HepG2 (cell line): Measurements from ENCODE around the gene BEX5. TPM values are rescaled to one million over a fixed set of nuclear protein-coding genes. Genes with fewer than 3 reads are reported as not detected.

ENCODE experiments used
- ATAC-seq: fragments of 200-7000 bp; cut with Tn5 transposase; 3 replicates; pipeline ENCODE4 v1.9.1; 2020; ENCODE audit warnings: mild to moderate bottlenecking, moderate library complexity
- BruUV-seq: library from RNA; stranded (reverse); fragments of 400-500 nt; replicated peaks from 2 replicates; lab custom pipeline; 2021; lab: Mats Ljungman, UMichigan
- CTCF ChIA-PET: fragments of 300-600 bp; formaldehyde crosslinking; extraction: SDS; loops from one replicate; lab custom pipeline; 2021; ENCODE audit warnings: low total read pairs, inconsistent platforms, low intra/inter-chr PET ratio; lab: Yijun Ruan, JAX
- POLR2A ChIA-PET: fragments of 350-600 bp; sonication (Branson Sonifier 250); formaldehyde crosslinking; loops from one replicate; lab custom pipeline; 2020; ENCODE audit warnings: antibody characterized with exemption, inconsistent platforms; lab: Yijun Ruan, JAX
- DNase-seq: peaks from one replicate; pipeline ENCODE4 v3.0.0-alpha.2; 2015; ENCODE audit warnings: low spot score
- FAIRE-seq: peaks from 3 replicates; lab custom pipeline; 2011; peaks lifted over from hg19 to GRCh38; lab: Jason Lieb, UNC
- H2AFZ ChIP-seq: one replicate; pipeline ENCODE4 v1.6.1; 2011; ENCODE audit warnings: low read length, inconsistent platforms
- H3K27ac ChIP-seq: fragments of 300-600 bp; 3 replicates; pipeline ENCODE4 v1.8.0; 2011; ENCODE audit warnings: mixed run types, mild to moderate bottlenecking, mixed read lengths, low read length, inconsistent platforms; ENCODE audit not compliant: insufficient read depth; ENCODE audit errors: extremely low read length
- H3K27me3 ChIP-seq, 2 experiments: fragments of 200-600 bp in 1 of 2; 2 replicates in 1 of 2; 3 replicates in 1 of 2; pipeline versions ENCODE4 v1.6.0 to v1.8.0; 2011; ENCODE audit warnings: low read length in 2 of 2, mild to moderate bottlenecking in 2 of 2, moderate library complexity in 2 of 2, inconsistent platforms in 1 of 2; ENCODE audit not compliant: insufficient read depth in 2 of 2, control insufficient read depth in 1 of 2
- H3K36me3 ChIP-seq, 2 experiments: fragments of 200-600 bp in 1 of 2; replicated peaks in 1 of 2; 2 replicates in 1 of 2; 3 replicates in 1 of 2; pipeline versions ENCODE4 v1.5.1 to v1.8.0; 2011; ENCODE audit warnings: low read length in 2 of 2, inconsistent platforms in 1 of 2; ENCODE audit not compliant: insufficient read depth in 2 of 2, control insufficient read depth in 1 of 2
- H3K4me1 ChIP-seq: 2 replicates; pipeline ENCODE4 v1.5.1; 2012; ENCODE audit warnings: low read length, inconsistent platforms; ENCODE audit not compliant: insufficient read depth
- H3K4me2 ChIP-seq: 2 replicates; pipeline ENCODE4 v1.6.0; 2011; ENCODE audit warnings: low read depth, low read length, inconsistent platforms
- H3K4me3 ChIP-seq, 3 experiments: fragments of 200-600 bp in 1 of 3; sonication (generic), shearing (Covaris generic) in 1 of 3; replicated peaks in 1 of 3; 2 replicates each; pipeline ENCODE4 v1.5.1; 2011 to 2016; ENCODE audit warnings: low read length in 3 of 3, inconsistent platforms in 2 of 3, low read depth in 2 of 3, mild to moderate bottlenecking in 2 of 3, control low read depth in 1 of 3, mixed read lengths in 1 of 3; ENCODE audit not compliant: insufficient read depth in 1 of 3
- H3K79me2 ChIP-seq: one replicate; pipeline ENCODE4 v1.6.1; 2011; ENCODE audit warnings: low read length, inconsistent platforms; ENCODE audit not compliant: insufficient read depth
- H3K9ac ChIP-seq: 2 replicates; pipeline ENCODE4 v1.6.0; 2011; ENCODE audit warnings: mild to moderate bottlenecking, low read depth, low read length, inconsistent platforms; ENCODE audit not compliant: insufficient read depth
- H3K9me3 ChIP-seq: 2 replicates; pipeline ENCODE4 v1.5.1; 2012; ENCODE audit warnings: mild to moderate bottlenecking, low read length
- H4K20me1 ChIP-seq: 2 replicates; pipeline ENCODE4 v1.6.0; 2011; ENCODE audit warnings: inconsistent platforms, mild to moderate bottlenecking, low read length, moderate library complexity; ENCODE audit not compliant: insufficient read depth
- DBP ChIP-seq: sonication (generic); formaldehyde crosslinking; IDR thresholded peaks from 2 replicates; pipeline ENCODE4 v1.4.0; 2020; ENCODE audit warnings: missing genetic modification reagents; ENCODE audit errors: not compliant biosample characterization
- SKI ChIP-seq: fragments of 450-650 bp; IDR thresholded peaks from one replicate; pipeline ENCODE4 v1.6.1; 2018; ENCODE audit warnings: mild to moderate bottlenecking; ENCODE audit not compliant: partially characterized antibody
- THAP9 ChIP-seq: sonication (generic); formaldehyde crosslinking; IDR thresholded peaks from 2 replicates; pipeline ENCODE4; 2020; ENCODE audit warnings: missing genetic modification reagents, mild to moderate bottlenecking, borderline replicate concordance
- WGBS: methylation state at CpG from one replicate; pipeline ENCODE4 v1.1.6; 2017; ENCODE audit warnings: low lambda C conversion rate; 5-methylcytosine and 5-hydroxymethylcytosine counted together
- in situ Hi-C: cut with HindIII; loops from 2 replicates; pipeline ENCODE4 v1.10.0; 2017; ENCODE audit warnings: low pct_unique_long_range_greater_than_20kb; ENCODE audit not compliant: extremely low pct_ligation_motif_present
- intact Hi-C: fragments of 100-400 bp; cut with micrococcal nuclease; formaldehyde crosslinking; loops from one replicate; pipeline ENCODE4 v1.10.0; 2022; ENCODE audit not compliant: unreplicated experiment
- polyA plus RNA-seq, 8 experiments: library from polyadenylated mRNA; depleted of rRNA in 3 of 8; stranded (reverse) in 7 of 8; unstranded in 1 of 8; fragments of >200 nt; fragmentation: Illumina TruSeq in 4 of 8; extraction: Trizol in 4 of 8; gene quantifications; 2 replicates each; pipeline versions ENCODE4 v1.2.1 to v1.2.3, GENCODE V29; 2011 to 2016; ENCODE audit warnings: low read depth in 4 of 8, missing spikeins in 1 of 8, mixed read lengths in 1 of 8; ENCODE audit not compliant: insufficient read depth in 1 of 8
- total RNA-seq, 5 experiments: library from RNA; depleted of rRNA; stranded (reverse); fragments of >200 nt; fragmentation: Illumina TruSeq; extraction: Trizol; gene quantifications; 2 replicates each; pipeline ENCODE4 v1.2.3, GENCODE V29; 2016; ENCODE audit warnings: low read depth in 1 of 5

BEX5 gene
- total and polyA plus RNA-seq, 2 of the 13 experiments (the other 11 are each of a cell fraction or from before 2014, with no cell fraction given): not detected

- H2AFZ ChIP-seq: no peak overlapping the region
- H3K9ac ChIP-seq: no peak overlapping the region
- ChIA-PET POLR2A (no interaction called here), CTCF (no interaction called here)
- no peaks in the 10 kb centered on the region for H3K79me2 ChIP-seq
- no peaks in the 10 kb centered on the region for H3K4me1 ChIP-seq
- ATAC-seq (no peak), DNase-seq (no peak), FAIRE-seq (no peak)
- 39% methylated on average over 30 of the region's 32 CpGs for WGBS
- H3K4me2 ChIP-seq: peak overlapping the region; percentile 27; the same call in 1 of the 2 replicates
- intact Hi-C loops: no loop called here
- H3K4me3 ChIP-seq: no peak overlapping the region
- no peaks in the 10 kb centered on the region for H3K9me3 ChIP-seq
- H3K27ac ChIP-seq: no peak overlapping the region
- no peak for TF ChIP-seq THAP9 (CRISPR knock-in tag)
- no peak for TF ChIP-seq DBP
- TF ChIP-seq SKI: no peak
- H4K20me1 ChIP-seq: no peaks in the 10 kb centered on the region
- no TSS peak for BruUV-seq
- no peaks in the 10 kb centered on the region for H3K36me3 ChIP-seq
- H3K27me3 ChIP-seq: no peaks in the 10 kb centered on the region
- in situ Hi-C loops: no loop called here
These were observed 624 bp downstream of the BEX5 start for GRCh38 chrX:102154900-102155805.
